ENCODE results near the gene GLT1D1. TPM values are rescaled to one million over a fixed set of nuclear protein-coding genes. Genes with fewer than 3 reads are reported as not detected.

The GLT1D1 gene
- total RNA-seq, 2 experiments from 2014 or later: 0.32 to 0.49 TPM

DNA sequence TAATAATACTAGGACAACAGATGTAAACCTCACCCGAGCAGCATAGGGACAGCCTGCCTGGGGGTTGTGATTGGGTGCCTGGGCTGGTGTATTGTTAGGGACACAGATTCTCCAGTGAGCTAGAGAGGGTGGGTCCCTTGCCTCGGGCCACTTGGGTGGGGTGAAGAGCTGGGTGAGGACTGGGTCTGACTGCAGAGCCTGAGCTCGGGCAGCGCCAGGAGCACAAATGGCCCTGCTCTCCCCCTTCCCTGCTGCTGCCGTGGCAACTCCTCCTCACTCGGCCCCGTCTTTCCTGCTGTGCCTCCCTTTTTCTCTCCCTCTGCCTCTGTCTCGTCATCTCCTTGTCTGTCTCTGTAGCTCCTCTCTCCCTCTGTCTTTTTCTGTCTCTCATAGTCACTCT lies 115.4 kb downstream of the GLT1D1 start:
- Mint-ChIP-seq H3K4me1 (ENCODE audit: low read depth) (peaks cover 4% of the 10 kb centered on the region), H3K4me3 (no peak overlapping the region)
- CTCF ChIA-PET: interaction anchor here (0.6 to 1.6 kb wide), 6 partner anchors 10 to 1056 kb away, joined by 3 to 5 read pairs (median 3); no protein-coding TSS in a partner anchor

DNA sequence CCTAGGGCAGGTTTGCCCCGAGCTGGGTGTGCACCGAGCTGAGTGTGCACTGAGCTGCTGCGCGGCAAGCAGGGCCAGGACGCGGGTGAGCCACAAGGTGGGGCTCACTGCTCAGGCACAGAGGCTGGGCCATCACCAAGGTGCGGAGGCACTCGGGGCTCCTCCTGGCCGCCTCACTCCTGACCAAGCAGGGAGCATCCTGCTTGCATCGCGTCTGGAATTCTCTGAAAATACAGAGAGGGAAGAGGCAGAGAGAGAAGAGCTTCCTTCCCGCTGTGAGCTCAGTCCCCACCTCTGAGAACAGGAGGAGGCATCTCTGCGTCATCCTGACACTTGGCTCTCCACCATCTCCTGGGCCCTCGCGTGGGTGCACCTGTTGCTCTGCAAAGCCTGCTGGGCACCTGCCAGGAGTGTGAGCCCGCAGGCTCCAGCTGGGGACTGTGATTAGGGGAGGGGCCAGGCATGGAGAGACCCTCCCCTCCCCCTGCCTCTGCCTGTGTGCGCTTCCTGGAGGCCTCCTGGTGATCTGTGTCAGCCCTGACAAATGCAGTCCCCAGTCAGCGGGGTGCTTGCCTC lies 116.3 kb downstream of the GLT1D1 start:
- peaks cover 28% of the 10 kb centered on the region for H3K27me3 Mint-ChIP-seq
- CTCF ChIA-PET: interaction anchor here (0.6 to 1.6 kb wide), 6 partner anchors 11 to 1055 kb away, joined by 3 to 5 read pairs (median 3); no protein-coding TSS in a partner anchor
- intact Hi-C loops (cut with micrococcal nuclease): no loop called here
- peaks cover 4% of the 10 kb centered on the region for H3K4me1 Mint-ChIP-seq (ENCODE audit: low read depth)
- POLR2A ChIA-PET: no interaction called here
- peak; percentile 49 for DNase-seq
- TF ChIP-seq, protein P1, sequence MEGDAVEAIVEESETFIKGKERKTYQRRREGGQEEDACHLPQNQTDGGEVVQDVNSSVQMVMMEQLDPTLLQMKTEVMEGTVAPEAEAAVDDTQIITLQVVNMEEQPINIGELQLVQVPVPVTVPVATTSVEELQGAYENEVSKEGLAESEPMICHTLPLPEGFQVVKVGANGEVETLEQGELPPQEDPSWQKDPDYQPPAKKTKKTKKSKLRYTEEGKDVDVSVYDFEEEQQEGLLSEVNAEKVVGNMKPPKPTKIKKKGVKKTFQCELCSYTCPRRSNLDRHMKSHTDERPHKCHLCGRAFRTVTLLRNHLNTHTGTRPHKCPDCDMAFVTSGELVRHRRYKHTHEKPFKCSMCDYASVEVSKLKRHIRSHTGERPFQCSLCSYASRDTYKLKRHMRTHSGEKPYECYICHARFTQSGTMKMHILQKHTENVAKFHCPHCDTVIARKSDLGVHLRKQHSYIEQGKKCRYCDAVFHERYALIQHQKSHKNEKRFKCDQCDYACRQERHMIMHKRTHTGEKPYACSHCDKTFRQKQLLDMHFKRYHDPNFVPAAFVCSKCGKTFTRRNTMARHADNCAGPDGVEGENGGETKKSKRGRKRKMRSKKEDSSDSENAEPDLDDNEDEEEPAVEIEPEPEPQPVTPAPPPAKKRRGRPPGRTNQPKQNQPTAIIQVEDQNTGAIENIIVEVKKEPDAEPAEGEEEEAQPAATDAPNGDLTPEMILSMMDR (IDR thresholded peaks at IDR 0.05): peak; percentile 47
- no peaks in the 10 kb centered on the region for H3K36me3 Mint-ChIP-seq (ENCODE audit: low read depth)
- H3K9me3 Mint-ChIP-seq: peaks cover 5% of the 10 kb centered on the region
- peak; percentile 96 for ATAC-seq
- H3K4me3 Mint-ChIP-seq: no peak overlapping the region
- no peak overlapping the region for H3K27ac Mint-ChIP-seq

More for the DNA sequence above, 115.4 kb downstream of the GLT1D1 start:
- peaks cover 7% of the 10 kb centered on the region for H3K9me3 Mint-ChIP-seq
- H3K27ac Mint-ChIP-seq: no peak overlapping the region
- POLR2A ChIA-PET: no interaction called here
- H3K36me3 Mint-ChIP-seq (ENCODE audit: low read depth): no peaks in the 10 kb centered on the region
- ATAC-seq: no peak
- TF ChIP-seq, protein P1 (IDR thresholded peaks at IDR 0.05): no peak
- intact Hi-C loops (cut with micrococcal nuclease): no loop called here
- DNase-seq: no peak
- H3K27me3 Mint-ChIP-seq: peaks cover 23% of the 10 kb centered on the region

DNA sequence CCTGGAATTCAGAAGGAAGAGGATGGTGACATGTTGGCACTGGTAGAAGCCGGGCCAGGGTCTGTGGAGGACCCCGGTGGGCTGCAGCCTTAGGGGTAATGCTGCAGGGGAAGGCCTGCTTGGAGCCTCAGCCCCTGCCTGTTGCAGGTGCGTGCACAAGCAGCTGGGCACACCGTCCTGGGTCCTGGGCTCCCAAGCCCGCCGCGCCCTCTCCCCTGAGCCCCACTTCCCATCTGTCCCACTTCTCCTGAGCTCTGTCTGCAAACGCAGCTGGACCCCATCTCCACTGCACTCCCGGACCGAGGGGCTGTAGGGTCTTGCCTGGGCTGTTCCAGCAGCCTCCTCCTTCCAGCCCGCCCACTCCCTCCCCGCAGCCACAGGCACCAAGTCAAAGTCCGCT lies 116.8 kb downstream of the GLT1D1 start:
- H3K27me3 Mint-ChIP-seq: peaks cover 32% of the 10 kb centered on the region
- ChIA-PET CTCF (interaction anchor here (1.3 to 1.6 kb wide), 2 partner anchors 941 to 1044 kb away, joined by 3 to 5 read pairs; no protein-coding TSS in a partner anchor), POLR2A (no interaction called here)
- intact Hi-C loops (cut with micrococcal nuclease): no loop called here
- H3K4me3 Mint-ChIP-seq: no peak overlapping the region
- H3K36me3 Mint-ChIP-seq (ENCODE audit: low read depth): no peaks in the 10 kb centered on the region
- TF ChIP-seq, protein P1 (IDR thresholded peaks at IDR 0.05): no peak
- peaks cover 4% of the 10 kb centered on the region for H3K4me1 Mint-ChIP-seq (ENCODE audit: low read depth)
- ATAC-seq (no peak), DNase-seq (no peak)
- H3K27ac Mint-ChIP-seq: no peak overlapping the region
- no peaks in the 10 kb centered on the region for H3K9me3 Mint-ChIP-seq

DNA sequence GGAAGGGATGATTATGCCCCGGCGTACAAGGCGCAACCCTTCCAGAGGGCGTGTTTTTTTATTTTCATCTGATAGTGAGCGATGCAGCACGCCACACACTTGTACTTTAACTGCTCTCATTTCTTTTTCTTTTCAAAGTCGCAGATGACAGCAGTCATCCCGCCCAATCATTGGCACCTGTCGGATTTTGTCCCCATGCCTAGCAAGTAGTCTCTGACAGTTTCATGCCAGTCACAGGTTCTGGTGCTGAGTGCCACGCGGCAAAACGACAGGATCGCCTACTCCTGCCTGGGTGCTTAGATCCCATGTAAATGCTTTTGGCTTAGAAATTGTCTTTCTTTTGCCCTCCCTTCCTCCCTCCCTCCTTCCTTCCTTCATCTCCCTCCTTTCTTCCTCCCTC lies 117.7 kb downstream of the GLT1D1 start:
- TF ChIP-seq, protein P1 (IDR thresholded peaks at IDR 0.05): no peak
- H3K4me3 Mint-ChIP-seq: no peak overlapping the region
- H3K4me1 Mint-ChIP-seq (ENCODE audit: low read depth): peaks cover 4% of the 10 kb centered on the region
- ChIA-PET POLR2A (no interaction called here), CTCF (no interaction called here)
- H3K9me3 Mint-ChIP-seq: no peaks in the 10 kb centered on the region
- no peak overlapping the region for H3K27ac Mint-ChIP-seq
- H3K27me3 Mint-ChIP-seq: peaks cover 37% of the 10 kb centered on the region
- no peaks in the 10 kb centered on the region for H3K36me3 Mint-ChIP-seq (ENCODE audit: low read depth)
- intact Hi-C loops (cut with micrococcal nuclease): no loop called here
- no peak for ATAC-seq
- no peak for DNase-seq

DNA sequence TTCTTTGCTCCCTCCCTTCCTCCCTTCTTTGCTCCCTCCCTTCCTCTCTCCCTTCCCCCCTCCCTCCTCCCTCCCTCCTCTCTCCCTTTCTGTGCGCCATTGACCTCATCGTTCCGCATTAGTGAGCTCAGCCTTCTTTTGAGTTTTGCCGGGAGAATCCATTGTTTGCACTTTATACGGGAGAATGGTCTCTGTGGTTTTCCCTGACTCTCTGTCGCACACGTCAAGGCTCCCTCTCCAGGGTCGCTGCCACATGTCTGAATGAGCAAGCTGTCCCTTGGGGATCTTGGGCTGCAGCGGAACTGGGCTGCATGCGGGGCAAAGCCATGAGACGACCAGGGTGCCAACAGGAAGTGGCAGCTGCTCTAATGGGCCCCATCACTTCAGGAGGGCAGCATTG lies 118.5 kb downstream of the GLT1D1 start:
- ChIA-PET POLR2A (no interaction called here), CTCF (no interaction called here)
- intact Hi-C loops (cut with micrococcal nuclease): no loop called here
- no peaks in the 10 kb centered on the region for H3K36me3 Mint-ChIP-seq (ENCODE audit: low read depth)
- ATAC-seq (no peak), DNase-seq (no peak)
- H3K4me1 Mint-ChIP-seq (ENCODE audit: low read depth): peaks cover 4% of the 10 kb centered on the region
- H3K27me3 Mint-ChIP-seq: peaks cover 42% of the 10 kb centered on the region
- no peak overlapping the region for H3K27ac Mint-ChIP-seq
- no peaks in the 10 kb centered on the region for H3K9me3 Mint-ChIP-seq
- TF ChIP-seq, protein P1 (IDR thresholded peaks at IDR 0.05): no peak
- H3K4me3 Mint-ChIP-seq: no peak overlapping the region
